Activated T-cell treated with anti-CD3 and anti-CD28 coated beads for 48 hours (primary cell): ENCODE measurements around the gene WDR74.
"Not testable (repeated sequence)": the region's sequence is repeated elsewhere in the genome, so short reads cannot be mapped to it uniquely, and the experiment has no call there.

ENCODE experiments used
- DNase-seq: peaks from one replicate; pipeline ENCODE4 v3.0.0-alpha.2; 2020; ENCODE audit warnings: low read depth

WDR74 gene

GRCh38 chr11:62839050-62839945, at the start of gene WDR74:
Gene WDR74 (minus strand): TSS chr11:62839590. CDS start chr11:62839570, 20 bp downstream.
- DNase-seq, result peak; percentile 88

GRCh38 chr11:62889126-62889483, 49.7 kb upstream of the WDR74 start:
- DNase-seq, result no peak

- DNase-seq, result no peak
Observed at GRCh38 chr11:62888406-62888805, 49.0 kb upstream of the WDR74 start.

- DNase-seq, result no peak
Observed at GRCh38 chr11:62885137-62885750, 45.9 kb upstream of the WDR74 start.

- no peak for DNase-seq
Observed at GRCh38 chr11:62883673-62884072, 44.3 kb upstream of the WDR74 start.

- no peak for DNase-seq
Observed at GRCh38 chr11:62882788-62883501, 43.6 kb upstream of the WDR74 start.

GRCh38 chr11:62882431-62882749, 43.0 kb upstream of the WDR74 start:
- DNase-seq, result no peak

- peak; percentile 91 for DNase-seq
Observed at GRCh38 chr11:62881579-62882430, 42.4 kb upstream of the WDR74 start.

GRCh38 chr11:62880803-62881578, 41.6 kb upstream of the WDR74 start, which contains the start of gene SLC3A2:
Gene SLC3A2 (plus strand): TSS chr11:62880896. CDS start chr11:62881024, 128 bp downstream.
- peak; percentile 85 for DNase-seq

- DNase-seq, result peak; percentile 51
Observed at GRCh38 chr11:62880231-62880802, 40.9 kb upstream of the WDR74 start.

- no peak for DNase-seq
Observed at GRCh38 chr11:62879235-62879978, 40.0 kb upstream of the WDR74 start.

- no peak for DNase-seq
Observed at GRCh38 chr11:62876712-62877111, 37.3 kb upstream of the WDR74 start.

- no peak for DNase-seq
Observed at GRCh38 chr11:62875698-62876478, 36.5 kb upstream of the WDR74 start.

GRCh38 chr11:62874851-62875250, 35.5 kb upstream of the WDR74 start:
- no peak for DNase-seq

- no peak for DNase-seq
Observed at GRCh38 chr11:62865635-62866034, 26.2 kb upstream of the WDR74 start.

- DNase-seq, result no peak
Observed at GRCh38 chr11:62863687-62864335, 24.4 kb upstream of the WDR74 start.

- not testable (repeated sequence) for DNase-seq
Observed at GRCh38 chr11:62861564-62862192, 22.3 kb upstream of the WDR74 start.
